ENCODE data around the gene DHX29. TPM values are rescaled to one million over a fixed set of nuclear protein-coding genes. Genes with fewer than 3 reads are reported as not detected.
A peak's percentile ranks its signal among the peaks of the same experiment; 100 is the strongest.

Gene DHX29
- total RNA-seq, 4 donors from 2014 or later: 16.5 to 32.9 (median 25.9) TPM

GRCh38 chr5:55333811-55334210 is 26.3 kb upstream of the DHX29 start:
- no peak for DNase-seq (ENCODE audit: low spot score in 2 of 2)
- 97% methylated on average over 2 of the region's 2 CpGs for WGBS
- Histone ChIP-seq H3K4me3 (no peak overlapping the region), H3K36me3 (peaks cover 36% of the 10 kb centered on the region), H3K4me1 (no peaks in the 10 kb centered on the region), H3K9me3 (no peaks in the 10 kb centered on the region), H3K27me3 (no peaks in the 10 kb centered on the region), H3K27ac (no peak overlapping the region)
- TF ChIP-seq CTCF (IDR thresholded peaks at IDR 0.05): no peak
- TF ChIP-seq EP300 (IDR thresholded peaks at IDR 0.05): no peak
- TF ChIP-seq POLR2A (IDR thresholded peaks at IDR 0.05): no peak
- TF ChIP-seq POLR2AphosphoS5 (IDR thresholded peaks at IDR 0.05): no peak

DNA sequence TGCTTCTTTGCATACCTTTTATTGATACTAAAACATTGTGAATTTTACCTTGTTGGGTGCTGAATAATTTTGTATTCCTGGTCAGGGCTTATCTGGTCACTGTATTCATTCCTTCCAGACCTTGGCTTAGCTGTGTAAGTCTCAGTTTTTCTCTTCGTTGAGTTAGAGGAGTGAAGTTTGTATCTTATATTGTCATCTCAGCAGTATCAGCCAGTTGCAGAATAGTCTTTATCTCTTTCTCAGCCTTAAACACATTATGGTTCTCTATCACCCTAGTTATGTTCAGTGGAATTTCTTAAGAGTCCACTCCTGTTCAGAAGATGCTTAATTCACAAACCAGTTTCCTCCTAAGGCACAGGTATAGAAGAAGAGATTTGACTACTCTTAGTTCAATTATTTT is 25.5 kb upstream of the DHX29 start:
- TF ChIP-seq POLR2A (IDR thresholded peaks at IDR 0.05) (no peak), EP300 (IDR thresholded peaks at IDR 0.05) (no peak), POLR2AphosphoS5 (IDR thresholded peaks at IDR 0.05) (no peak), CTCF (IDR thresholded peaks at IDR 0.05) (no peak)
- H3K4me3 ChIP-seq: no peak overlapping the region
- 86% methylated on average over 1 of the region's 1 CpG for WGBS

DNA sequence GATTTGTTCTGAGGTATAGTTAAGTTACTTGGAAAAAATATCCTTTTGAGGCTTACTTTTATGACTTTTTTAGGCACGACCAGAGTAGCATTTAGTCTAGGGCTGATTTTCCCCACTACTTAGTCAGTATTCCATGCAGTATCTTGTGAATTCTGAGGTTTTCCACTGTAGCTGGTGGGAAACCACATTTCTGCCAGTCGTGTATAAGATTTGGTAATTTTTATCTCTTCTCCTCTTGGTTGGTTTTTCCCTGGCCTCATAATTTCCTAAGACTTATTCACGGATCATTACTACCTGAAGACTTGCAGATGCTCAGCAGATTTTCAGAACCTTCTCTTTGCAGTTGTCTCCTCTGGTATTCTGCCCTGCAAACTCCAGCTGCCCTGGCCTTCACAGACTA is 23.8 kb upstream of the DHX29 start:
- Histone ChIP-seq H3K27me3 (no peaks in the 10 kb centered on the region), H3K4me1 (no peaks in the 10 kb centered on the region), H3K9me3 (no peaks in the 10 kb centered on the region), H3K27ac (no peak overlapping the region), H3K4me3 (no peak overlapping the region), H3K36me3 (peaks cover 41% of the 10 kb centered on the region)
- DNase-seq (ENCODE audit: low spot score in 2 of 2): no peak
- TF ChIP-seq POLR2A (IDR thresholded peaks at IDR 0.05) (no peak), EP300 (IDR thresholded peaks at IDR 0.05) (no peak)
- 78% methylated on average over 3 of the region's 3 CpGs for WGBS

More for the DNA sequence above, 25.5 kb upstream of the DHX29 start:
- Histone ChIP-seq H3K27ac (no peak overlapping the region), H3K27me3 (no peaks in the 10 kb centered on the region), H3K4me1 (no peaks in the 10 kb centered on the region), H3K36me3 (peaks cover 42% of the 10 kb centered on the region), H3K9me3 (no peaks in the 10 kb centered on the region)
- DNase-seq (ENCODE audit: low spot score in 2 of 2): no peak

DNA sequence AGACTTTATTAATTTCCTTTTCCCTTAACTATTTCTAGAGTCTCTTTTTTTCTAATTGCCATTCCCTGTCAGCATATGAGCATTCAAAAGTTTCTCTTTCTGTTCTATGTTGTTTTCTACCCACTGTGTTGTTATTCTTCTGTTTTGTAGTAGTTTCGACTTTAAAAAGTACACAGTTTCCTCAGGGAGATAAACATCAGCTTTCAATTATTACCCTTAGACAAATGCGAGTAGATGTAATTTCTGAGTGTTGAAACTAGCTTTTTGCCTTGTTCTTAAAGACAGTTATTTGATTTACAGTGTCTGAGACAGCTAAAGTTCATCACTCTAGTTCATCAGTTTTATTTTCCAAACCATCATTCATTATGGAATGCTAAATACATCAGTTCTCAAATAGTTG is 19.8 kb upstream of the DHX29 start:
- no peak for TF ChIP-seq CTCF (IDR thresholded peaks at IDR 0.05)
- TF ChIP-seq EP300 (IDR thresholded peaks at IDR 0.05): no peak
- TF ChIP-seq POLR2AphosphoS5 (IDR thresholded peaks at IDR 0.05): no peak
- no peak for TF ChIP-seq POLR2A (IDR thresholded peaks at IDR 0.05)
- Histone ChIP-seq H3K4me1 (no peaks in the 10 kb centered on the region), H3K9me3 (no peaks in the 10 kb centered on the region), H3K27me3 (no peaks in the 10 kb centered on the region), H3K36me3 (peaks cover 43% of the 10 kb centered on the region), H3K27ac (no peak overlapping the region), H3K4me3 (no peak overlapping the region)
- no peak for DNase-seq (ENCODE audit: low spot score in 2 of 2)
- 51% methylated on average over 2 of the region's 2 CpGs for WGBS

DNA sequence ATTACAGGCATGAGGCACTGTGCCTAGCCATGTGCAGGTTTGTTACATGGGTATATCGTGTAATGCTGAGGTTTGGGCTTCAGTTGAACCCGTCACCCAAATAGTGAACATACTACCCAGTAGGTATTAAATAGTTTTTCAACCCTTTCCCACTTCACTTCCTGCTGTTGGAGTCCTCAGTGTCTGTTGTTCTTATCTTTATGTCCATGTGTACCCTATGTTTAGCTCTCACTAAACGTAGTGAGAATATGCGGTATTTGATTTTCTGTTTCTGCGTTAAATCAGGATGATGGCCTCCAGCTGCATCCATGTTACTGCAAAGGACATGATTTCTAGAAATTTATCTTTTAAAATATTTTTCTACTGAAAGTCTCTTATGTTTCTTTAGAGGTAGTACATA is 18.1 kb upstream of the DHX29 start:
- Histone ChIP-seq H3K4me1 (peaks cover 3% of the 10 kb centered on the region), H3K4me3 (no peak overlapping the region), H3K9me3 (no peaks in the 10 kb centered on the region), H3K27ac (no peak overlapping the region), H3K36me3 (peaks cover 32% of the 10 kb centered on the region), H3K27me3 (no peaks in the 10 kb centered on the region)
- WGBS: 96% methylated on average over 5 of the region's 5 CpGs
- no peak for DNase-seq (ENCODE audit: low spot score in 2 of 2)
- TF ChIP-seq POLR2A (IDR thresholded peaks at IDR 0.05) (no peak), EP300 (IDR thresholded peaks at IDR 0.05) (no peak), CTCF (IDR thresholded peaks at IDR 0.05) (no peak), POLR2AphosphoS5 (IDR thresholded peaks at IDR 0.05) (no peak)

- H3K27me3 ChIP-seq: no peaks in the 10 kb centered on the region
- H3K4me1 ChIP-seq: peaks cover 7% of the 10 kb centered on the region
- 100% methylated on average over 1 of the region's 1 CpG for WGBS
- H3K9me3 ChIP-seq: no peaks in the 10 kb centered on the region
- TF ChIP-seq CTCF (IDR thresholded peaks at IDR 0.05) (peak; percentile 30 to 41), EP300 (IDR thresholded peaks at IDR 0.05) (no peak)
- no peak for DNase-seq (ENCODE audit: low spot score in 2 of 2)
- no peak overlapping the region for H3K27ac ChIP-seq
- peaks cover 28% of the 10 kb centered on the region for H3K36me3 ChIP-seq
- H3K4me3 ChIP-seq: no peak overlapping the region
These were observed 17.4 kb upstream of the DHX29 start for GRCh38 chr5:55324815-55325418.

Data from suprapubic skin (tissue), 4 donors.